Chondrocyte (in vitro differentiated cells): ENCODE results near the gene CDKN3. TPM values are rescaled to one million over a fixed set of nuclear protein-coding genes. Genes with fewer than 3 reads are reported as not detected.
"Not testable (repeated sequence)": the region's sequence is repeated elsewhere in the genome, so short reads cannot be mapped to it uniquely, and the experiment has no call there.

Experiments
- DNase-seq: peaks from one replicate; pipeline ENCODE4 v3.0.0; 2021; ENCODE audit warnings: mixed read lengths, low spot score
- H3K27ac Mint-ChIP-seq: one replicate; pipeline ENCODE4 v1.8.0; 2021; ENCODE audit warnings: mild to moderate bottlenecking, moderate library complexity, mixed read lengths; ENCODE audit not compliant: unreplicated experiment
- H3K27me3 Mint-ChIP-seq: 2 replicates; pipeline ENCODE4 v1.8.0; 2021; ENCODE audit warnings: low read depth, mixed read lengths
- H3K36me3 Mint-ChIP-seq: 2 replicates; pipeline ENCODE4 v1.8.0; 2021; ENCODE audit warnings: low read depth, mixed read lengths
- H3K4me1 Mint-ChIP-seq: 2 replicates; pipeline ENCODE4 v1.8.0; 2021; ENCODE audit warnings: low read depth, mild to moderate bottlenecking, mixed read lengths
- H3K4me3 Mint-ChIP-seq: one replicate; pipeline ENCODE4 v1.8.0; 2021; ENCODE audit warnings: mild to moderate bottlenecking, moderate library complexity, mixed read lengths; ENCODE audit not compliant: unreplicated experiment
- H3K9me3 Mint-ChIP-seq: 2 replicates; pipeline ENCODE4 v1.8.0; 2021; ENCODE audit warnings: low read depth, mixed read lengths
- total RNA-seq: library from RNA; stranded (reverse); gene quantifications from 3 replicates; pipeline ENCODE4 v1.2.1, GENCODE V29; 2021
- TF ChIP-seq, protein P1 (sequence below): fragments of 200-600 bp; sonication (generic); IDR thresholded peaks from 2 replicates; pipeline ENCODE4 v1.5.0; 2021; ENCODE audit warnings: antibody characterized with exemption, mild to moderate bottlenecking, moderate library complexity

Gene CDKN3
- total RNA-seq, 1 donor from 2014 or later, result 8.9 TPM

DNA sequence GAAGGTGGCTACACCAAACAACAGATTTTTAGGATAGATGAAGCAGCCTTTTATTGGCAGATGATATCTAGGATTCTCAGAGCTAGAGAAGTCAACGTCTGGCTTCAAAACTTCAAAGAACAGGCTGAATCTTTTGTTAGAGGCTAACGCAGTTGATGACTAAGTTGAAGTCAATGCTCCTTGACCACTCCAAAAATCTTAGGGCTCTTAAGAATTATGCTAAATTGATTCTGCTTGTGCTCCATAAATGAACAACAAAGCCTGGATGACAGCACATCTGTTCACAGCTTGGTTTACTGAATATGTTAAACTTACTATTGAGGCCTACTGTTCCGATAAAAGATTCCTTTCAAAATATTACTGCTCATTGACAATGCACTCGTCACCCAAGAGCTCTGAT, 13.0 kb upstream of the CDKN3 start:
- TF ChIP-seq, protein P1, sequence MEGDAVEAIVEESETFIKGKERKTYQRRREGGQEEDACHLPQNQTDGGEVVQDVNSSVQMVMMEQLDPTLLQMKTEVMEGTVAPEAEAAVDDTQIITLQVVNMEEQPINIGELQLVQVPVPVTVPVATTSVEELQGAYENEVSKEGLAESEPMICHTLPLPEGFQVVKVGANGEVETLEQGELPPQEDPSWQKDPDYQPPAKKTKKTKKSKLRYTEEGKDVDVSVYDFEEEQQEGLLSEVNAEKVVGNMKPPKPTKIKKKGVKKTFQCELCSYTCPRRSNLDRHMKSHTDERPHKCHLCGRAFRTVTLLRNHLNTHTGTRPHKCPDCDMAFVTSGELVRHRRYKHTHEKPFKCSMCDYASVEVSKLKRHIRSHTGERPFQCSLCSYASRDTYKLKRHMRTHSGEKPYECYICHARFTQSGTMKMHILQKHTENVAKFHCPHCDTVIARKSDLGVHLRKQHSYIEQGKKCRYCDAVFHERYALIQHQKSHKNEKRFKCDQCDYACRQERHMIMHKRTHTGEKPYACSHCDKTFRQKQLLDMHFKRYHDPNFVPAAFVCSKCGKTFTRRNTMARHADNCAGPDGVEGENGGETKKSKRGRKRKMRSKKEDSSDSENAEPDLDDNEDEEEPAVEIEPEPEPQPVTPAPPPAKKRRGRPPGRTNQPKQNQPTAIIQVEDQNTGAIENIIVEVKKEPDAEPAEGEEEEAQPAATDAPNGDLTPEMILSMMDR, result no peak
- H3K4me1 Mint-ChIP-seq, result no peaks in the 10 kb centered on the region
- no peak overlapping the region for H3K4me3 Mint-ChIP-seq
- H3K36me3 Mint-ChIP-seq, result no peaks in the 10 kb centered on the region
- H3K27ac Mint-ChIP-seq, result no peak overlapping the region
- H3K9me3 Mint-ChIP-seq, result peaks cover 3% of the 10 kb centered on the region
- H3K27me3 Mint-ChIP-seq, result peaks cover 24% of the 10 kb centered on the region
- DNase-seq, result no peak

DNA sequence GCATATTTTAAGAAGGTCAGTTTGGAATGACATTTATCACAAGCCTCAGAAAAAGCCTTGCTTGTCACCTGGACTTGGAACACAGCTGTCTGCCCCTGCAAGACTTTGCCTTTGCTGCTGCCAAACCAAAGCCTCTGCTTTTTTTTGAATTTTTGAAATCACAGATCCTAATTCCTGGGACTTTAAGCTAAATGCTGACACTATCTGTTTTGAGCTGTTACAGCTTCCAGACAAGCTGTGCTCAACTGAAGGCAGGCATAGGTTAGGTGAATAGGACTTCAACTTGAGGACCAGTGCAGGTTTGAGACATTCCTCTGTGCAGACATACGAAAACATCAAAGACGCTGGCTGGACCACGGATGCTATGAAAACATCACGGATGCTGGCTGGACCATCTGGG, 11.3 kb upstream of the CDKN3 start:
- Mint-ChIP-seq H3K36me3 (no peaks in the 10 kb centered on the region), H3K4me3 (no peak overlapping the region), H3K4me1 (no peaks in the 10 kb centered on the region), H3K9me3 (no peaks in the 10 kb centered on the region), H3K27me3 (peaks cover 16% of the 10 kb centered on the region), H3K27ac (no peak overlapping the region)
- TF ChIP-seq, protein P1, result no peak
- DNase-seq, result no peak

DNA sequence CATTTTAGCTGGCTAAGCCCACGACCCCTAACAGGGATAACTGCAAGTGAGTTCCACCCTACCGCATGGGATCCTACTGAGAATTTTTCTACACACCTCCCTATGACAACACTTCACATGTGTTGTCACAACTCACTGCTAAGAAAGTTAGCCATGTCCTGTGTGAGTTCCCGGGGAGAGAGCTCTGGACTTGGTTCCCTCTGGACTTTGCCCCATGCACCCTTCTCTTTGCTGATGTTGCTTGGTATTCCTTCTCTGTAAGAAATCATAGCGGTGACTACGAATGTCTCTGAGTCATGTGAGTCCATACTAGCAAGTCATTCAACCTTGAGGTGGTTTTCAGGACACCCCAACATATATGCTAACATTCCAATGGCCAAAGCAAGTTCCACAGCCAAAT, 9.5 kb upstream of the CDKN3 start:
- H3K36me3 Mint-ChIP-seq, result no peaks in the 10 kb centered on the region
- no peaks in the 10 kb centered on the region for H3K9me3 Mint-ChIP-seq
- TF ChIP-seq, protein P1, result no peak
- no peak overlapping the region for H3K27ac Mint-ChIP-seq
- no peak overlapping the region for H3K4me3 Mint-ChIP-seq
- H3K27me3 Mint-ChIP-seq, result peaks cover 16% of the 10 kb centered on the region
- H3K4me1 Mint-ChIP-seq, result no peaks in the 10 kb centered on the region
- DNase-seq, result no peak

DNA sequence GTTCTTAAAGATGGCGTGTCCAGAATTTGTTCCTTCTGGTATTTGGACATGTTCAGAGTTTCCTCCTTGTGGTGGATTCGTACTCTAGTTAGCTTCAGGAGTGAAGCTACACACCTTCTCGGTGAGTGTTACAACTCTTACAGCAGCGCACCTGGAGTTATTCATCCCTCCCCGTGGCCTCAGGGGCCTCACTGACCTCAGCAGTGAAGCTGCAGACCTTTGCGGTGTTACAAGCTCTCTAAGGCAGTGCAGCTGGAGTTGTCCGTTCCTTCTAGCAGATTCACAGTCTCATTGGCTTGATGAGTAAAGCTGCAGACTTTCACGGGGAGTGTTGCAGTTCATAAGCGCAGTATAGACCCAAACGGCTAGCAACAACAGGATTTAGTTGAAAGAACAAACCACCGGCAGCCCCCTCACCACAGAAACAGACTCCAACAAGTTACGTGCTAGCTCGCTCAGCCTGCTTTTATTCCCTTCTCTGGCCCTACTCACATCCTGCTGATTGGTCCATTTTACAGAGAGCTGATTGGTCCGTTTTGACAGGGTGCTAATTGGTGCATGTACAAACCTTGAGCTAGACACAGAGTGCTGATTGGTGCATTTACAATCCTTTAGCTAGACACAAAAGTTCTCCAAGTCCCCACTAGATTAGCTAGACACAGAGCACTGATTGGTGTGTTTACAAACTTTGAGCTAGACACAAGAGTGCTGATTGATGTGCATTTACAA, 4.5 kb upstream of the CDKN3 start:
- no peak overlapping the region for H3K27ac Mint-ChIP-seq
- no peak for DNase-seq
- TF ChIP-seq, protein P1, result no peak
- H3K4me3 Mint-ChIP-seq, result no peak overlapping the region
- H3K36me3 Mint-ChIP-seq, result no peaks in the 10 kb centered on the region
- H3K4me1 Mint-ChIP-seq, result peaks cover 6% of the 10 kb centered on the region
- peaks cover 7% of the 10 kb centered on the region for H3K27me3 Mint-ChIP-seq
- no peaks in the 10 kb centered on the region for H3K9me3 Mint-ChIP-seq

DNA sequence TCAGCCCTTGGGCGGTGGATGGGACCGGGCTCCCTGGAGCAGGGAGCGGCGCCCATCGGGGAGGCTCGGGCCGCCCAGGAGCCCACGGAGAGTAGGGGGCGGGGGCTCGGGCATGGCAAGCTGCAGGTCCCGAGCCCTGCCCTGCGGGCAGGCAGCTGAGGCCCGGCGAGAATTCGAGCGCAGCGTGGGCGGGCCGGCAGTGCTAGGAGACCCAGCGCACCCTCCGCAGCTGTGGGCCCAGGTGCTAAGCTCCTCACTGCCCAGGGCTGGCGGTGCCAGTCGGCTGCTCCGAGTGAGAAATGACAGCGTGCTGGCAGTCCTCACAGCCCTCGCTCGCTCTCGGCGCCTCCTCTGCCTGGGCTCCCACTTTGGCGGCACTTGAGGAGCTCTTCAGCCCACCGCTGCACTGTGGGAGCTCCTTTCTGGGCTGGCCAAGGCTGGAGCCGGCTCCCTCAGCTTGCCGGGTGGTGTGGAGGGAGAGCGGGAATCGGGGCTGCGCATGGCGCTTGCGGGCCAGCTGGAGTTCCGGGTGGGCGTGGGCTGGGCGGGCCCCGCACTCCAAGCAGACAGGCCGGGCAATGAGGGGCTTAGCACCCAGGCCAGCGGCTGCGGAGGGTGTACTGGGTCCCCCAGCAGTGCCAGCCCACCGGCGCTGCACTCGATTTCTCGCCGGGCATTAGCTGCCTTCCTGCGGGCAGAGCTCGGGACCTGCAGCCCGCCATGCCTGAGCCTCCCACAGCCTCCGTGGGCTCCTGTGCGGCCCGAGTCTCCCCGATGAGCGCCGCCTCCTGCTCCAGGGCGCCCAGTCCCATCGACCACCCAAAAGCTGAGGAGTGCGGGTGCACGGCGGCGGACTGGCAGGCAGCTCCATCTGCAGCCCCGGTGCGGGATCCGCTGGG, 3.6 kb upstream of the CDKN3 start:
- DNase-seq, H3K36me3 Mint-ChIP-seq, H3K27ac Mint-ChIP-seq, H3K27me3 Mint-ChIP-seq, H3K9me3 Mint-ChIP-seq, H3K4me3 Mint-ChIP-seq: not testable (repeated sequence)
- peaks cover 13% of the 10 kb centered on the region for H3K4me1 Mint-ChIP-seq
